ENCODE measurements around the gene NFE2L1.

Gene NFE2L1

GRCh38 chr17:48053758-48054237, 5.6 kb downstream of the NFE2L1 start:
- peaks cover 31% of the 10 kb centered on the region for H3K79me2 ChIP-seq
- no peaks in the 10 kb centered on the region for H3K9me3 ChIP-seq (ENCODE audit: control insufficient read depth, low read length)
- no peaks in the 10 kb centered on the region for H3K27me3 ChIP-seq (ENCODE audit: control insufficient read depth, insufficient read depth, low read length)
- H3K27ac ChIP-seq = peak overlapping the region; percentile 63
- no peak for TF ChIP-seq CTCF (IDR thresholded peaks at IDR 0.05)
- H3K9ac ChIP-seq = no peak overlapping the region
- no peaks in the 10 kb centered on the region for H3K36me3 ChIP-seq (ENCODE audit: control insufficient read depth, insufficient read depth, low read length)
- H3K4me3 ChIP-seq (ENCODE audit: low read depth, low read length) = peak overlapping the region; percentile 38
- H2AFZ ChIP-seq = peak overlapping the region; percentile 71
- H3K4me1 ChIP-seq = peaks cover 50% of the 10 kb centered on the region
- H3K4me2 ChIP-seq (ENCODE audit: low read length) = peak overlapping the region; percentile 58

GRCh38 chr17:48054238-48055185, 6.4 kb downstream of the NFE2L1 start:
- Histone ChIP-seq H3K27me3 (ENCODE audit: control insufficient read depth, insufficient read depth, low read length) (no peaks in the 10 kb centered on the region), H3K4me2 (ENCODE audit: low read length) (peak overlapping the region; percentile 58), H3K9ac (no peak overlapping the region), H3K79me2 (peaks cover 28% of the 10 kb centered on the region), H3K4me3 (ENCODE audit: low read depth, low read length) (peak overlapping the region; percentile 38), H3K27ac (peak overlapping the region; percentile 63), H3K4me1 (peaks cover 47% of the 10 kb centered on the region), H2AFZ (peak overlapping the region; percentile 71), H3K36me3 (ENCODE audit: control insufficient read depth, insufficient read depth, low read length) (no peaks in the 10 kb centered on the region), H3K9me3 (ENCODE audit: control insufficient read depth, low read length) (no peaks in the 10 kb centered on the region)
- no peak for TF ChIP-seq CTCF (IDR thresholded peaks at IDR 0.05)

- peaks cover 44% of the 10 kb centered on the region for H3K4me1 ChIP-seq
- H3K27ac ChIP-seq = no peak overlapping the region
- H2AFZ ChIP-seq = no peak overlapping the region
- TF ChIP-seq CTCF (IDR thresholded peaks at IDR 0.05) = no peak
- H3K9me3 ChIP-seq (ENCODE audit: control insufficient read depth, low read length) = no peaks in the 10 kb centered on the region
- no peak overlapping the region for H3K4me2 ChIP-seq (ENCODE audit: low read length)
- H3K27me3 ChIP-seq (ENCODE audit: control insufficient read depth, insufficient read depth, low read length) = no peaks in the 10 kb centered on the region
- H3K79me2 ChIP-seq = peaks cover 25% of the 10 kb centered on the region
- H3K9ac ChIP-seq = no peak overlapping the region
- H3K4me3 ChIP-seq (ENCODE audit: low read depth, low read length) = no peak overlapping the region
- H3K36me3 ChIP-seq (ENCODE audit: control insufficient read depth, insufficient read depth, low read length) = no peaks in the 10 kb centered on the region
Measured at GRCh38 chr17:48055531-48056245, 7.5 kb downstream of the NFE2L1 start.

- no peak overlapping the region for H3K4me3 ChIP-seq (ENCODE audit: low read depth, low read length)
- H3K79me2 ChIP-seq = peaks cover 21% of the 10 kb centered on the region
- H3K4me1 ChIP-seq = peaks cover 38% of the 10 kb centered on the region
- H2AFZ ChIP-seq = no peak overlapping the region
- no peak overlapping the region for H3K27ac ChIP-seq
- H3K4me2 ChIP-seq (ENCODE audit: low read length) = no peak overlapping the region
- no peak for TF ChIP-seq CTCF (IDR thresholded peaks at IDR 0.05)
- H3K27me3 ChIP-seq (ENCODE audit: control insufficient read depth, insufficient read depth, low read length) = no peaks in the 10 kb centered on the region
- H3K9ac ChIP-seq = no peak overlapping the region
- H3K9me3 ChIP-seq (ENCODE audit: control insufficient read depth, low read length) = no peaks in the 10 kb centered on the region
- H3K36me3 ChIP-seq (ENCODE audit: control insufficient read depth, insufficient read depth, low read length) = no peaks in the 10 kb centered on the region
Measured at GRCh38 chr17:48056246-48056745, 8.1 kb downstream of the NFE2L1 start.
